GM18520 (cell line): ENCODE data around the gene BTBD18.

Experiments
- ATAC-seq: cut with Tn5 transposase; IDR thresholded peaks from one replicate; pipeline ENCODE4 v1.9.1; 2021; ENCODE audit not compliant: unreplicated experiment

The BTBD18 gene

GRCh38 chr11:57776577-57777210 lies 25.1 kb upstream of the BTBD18 start:
- no peak for ATAC-seq

- ATAC-seq, result no peak
These were observed 24.5 kb upstream of the BTBD18 start for GRCh38 chr11:57776031-57776521.

- ATAC-seq, result no peak
These were observed 23.9 kb upstream of the BTBD18 start for GRCh38 chr11:57775491-57775890.

- no peak for ATAC-seq
These were observed 21.5 kb upstream of the BTBD18 start for GRCh38 chr11:57773026-57773598.

GRCh38 chr11:57772562-57772961 lies 20.9 kb upstream of the BTBD18 start:
- no peak for ATAC-seq

- ATAC-seq, result no peak
These were observed 19.7 kb upstream of the BTBD18 start for GRCh38 chr11:57771365-57771764.

- no peak for ATAC-seq
These were observed 19.2 kb upstream of the BTBD18 start for GRCh38 chr11:57770793-57771192.

- ATAC-seq, result no peak
These were observed 13.4 kb upstream of the BTBD18 start for GRCh38 chr11:57764972-57765371.

- no peak for ATAC-seq
These were observed 12.9 kb upstream of the BTBD18 start for GRCh38 chr11:57764566-57764965.

- ATAC-seq, result no peak
These were observed 12.4 kb upstream of the BTBD18 start for GRCh38 chr11:57764021-57764420.

- ATAC-seq, result no peak
These were observed 11.9 kb upstream of the BTBD18 start for GRCh38 chr11:57763568-57763967.

- no peak for ATAC-seq
These were observed 10.7 kb upstream of the BTBD18 start for GRCh38 chr11:57762235-57762861.

- ATAC-seq, result peak; percentile 63
These were observed 9.9 kb upstream of the BTBD18 start, which contains the start of gene CTNND1 for GRCh38 chr11:57761301-57762234. Gene CTNND1 (plus strand): TSS chr11:57761802. CDS start chr11:57791479, 29,677 bp downstream.

- ATAC-seq, result no peak
These were observed 6.6 kb upstream of the BTBD18 start for GRCh38 chr11:57758174-57758573.

- no peak for ATAC-seq
These were observed 1.3 kb upstream of the BTBD18 start for GRCh38 chr11:57752954-57753353.

- no peak for ATAC-seq
These were observed 443 bp downstream of the BTBD18 start for GRCh38 chr11:57751176-57751575.

GRCh38 chr11:57746920-57747319 lies 4.7 kb downstream of the BTBD18 start:
- ATAC-seq, result no peak

- no peak for ATAC-seq
These were observed 6.4 kb downstream of the BTBD18 start for GRCh38 chr11:57745206-57745605.

- no peak for ATAC-seq
These were observed 7.3 kb downstream of the BTBD18 start for GRCh38 chr11:57744357-57744756.

- ATAC-seq, result no peak
These were observed 9.5 kb downstream of the BTBD18 start for GRCh38 chr11:57742087-57742452.
